ENCODE data around the gene EMB.
A peak's percentile ranks its signal among the peaks of the same experiment; 100 is the strongest.
"Not testable (repeated sequence)": the region's sequence is repeated elsewhere in the genome, so short reads cannot be mapped to it uniquely, and the experiment has no call there.

Gene EMB

DNA sequence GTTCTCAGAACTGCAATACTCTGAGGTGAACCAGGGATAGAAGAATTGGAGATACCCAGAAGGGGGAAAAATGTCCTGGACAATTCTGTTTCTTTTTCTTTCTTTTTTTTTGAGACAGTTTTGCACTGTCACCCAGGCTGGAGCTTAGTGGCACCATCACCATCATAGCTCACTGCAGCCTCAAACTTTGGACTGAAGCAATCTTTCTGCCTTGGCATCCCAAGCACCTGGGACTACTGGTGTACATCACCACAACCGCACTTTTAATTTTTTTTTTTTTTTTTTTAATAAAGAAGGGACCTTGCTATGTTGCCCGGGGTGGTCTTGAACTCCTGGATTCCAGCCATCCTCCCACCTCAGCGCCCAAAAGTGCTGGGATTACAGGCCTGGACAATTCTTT is 1.9 kb downstream of the EMB start:
- peaks cover 72% of the 10 kb centered on the region for H3K4me1 Mint-ChIP-seq
- H3K27me3 Mint-ChIP-seq, result no peaks in the 10 kb centered on the region
- no peaks in the 10 kb centered on the region for H3K9me3 Mint-ChIP-seq
- ATAC-seq (no peak), DNase-seq (no peak)
- peak overlapping the region; percentile 92 to 93 for H3K4me3 Mint-ChIP-seq
- H3K27ac Mint-ChIP-seq, result no peak overlapping the region

DNA sequence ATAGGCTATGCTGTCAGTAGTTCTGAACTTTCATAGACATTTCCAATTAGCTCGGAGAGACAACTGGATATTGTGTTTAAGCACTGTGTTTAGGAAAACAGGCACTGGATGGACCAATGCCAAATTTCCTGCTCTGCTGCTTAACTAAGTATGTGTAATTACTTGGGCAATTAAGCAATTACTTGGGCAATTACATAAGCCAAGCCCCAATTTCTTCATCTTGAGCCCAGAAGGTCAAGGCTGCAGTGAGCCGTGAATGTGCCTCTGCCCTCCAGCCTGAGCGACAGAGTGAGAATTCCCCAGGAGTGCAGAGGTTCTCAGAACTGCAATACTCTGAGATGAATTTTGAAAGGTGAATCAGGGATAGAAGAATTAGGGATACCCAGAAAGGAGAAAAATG is 3.0 kb downstream of the EMB start:
- H3K27me3 Mint-ChIP-seq, H3K9me3 Mint-ChIP-seq, DNase-seq, H3K27ac Mint-ChIP-seq, ATAC-seq: not testable (repeated sequence)
- peaks cover 75% of the 10 kb centered on the region for H3K4me1 Mint-ChIP-seq
- H3K4me3 Mint-ChIP-seq, result peak overlapping the region; percentile 26 to 59

DNA sequence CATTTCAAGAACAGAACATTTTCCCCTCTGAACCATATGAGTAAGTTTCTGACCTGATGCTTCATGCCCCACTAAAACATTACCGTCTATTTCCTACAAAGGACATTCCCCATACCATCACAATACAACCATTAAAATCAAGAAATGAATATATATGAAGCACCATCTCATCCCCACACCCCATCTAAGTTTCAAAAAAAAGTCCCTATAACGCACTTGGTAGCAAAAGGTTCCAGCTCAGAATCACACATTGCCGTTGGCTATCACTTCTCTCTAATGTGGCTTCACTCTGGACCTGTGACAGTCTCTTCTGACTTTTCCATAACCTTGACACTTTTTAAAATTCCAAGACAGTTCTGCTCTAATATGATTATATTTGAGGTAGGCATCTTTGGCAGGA is 5.9 kb downstream of the EMB start:
- ATAC-seq (peak; percentile 98), DNase-seq (peak in 1 of 2 donors; percentile 34)
- peak overlapping the region; percentile 51 to 96 for H3K27ac Mint-ChIP-seq
- H3K27me3 Mint-ChIP-seq, result no peaks in the 10 kb centered on the region
- peak overlapping the region; percentile 22 to 69 for H3K4me3 Mint-ChIP-seq
- peaks cover 74% of the 10 kb centered on the region for H3K4me1 Mint-ChIP-seq
- no peaks in the 10 kb centered on the region for H3K9me3 Mint-ChIP-seq

DNA sequence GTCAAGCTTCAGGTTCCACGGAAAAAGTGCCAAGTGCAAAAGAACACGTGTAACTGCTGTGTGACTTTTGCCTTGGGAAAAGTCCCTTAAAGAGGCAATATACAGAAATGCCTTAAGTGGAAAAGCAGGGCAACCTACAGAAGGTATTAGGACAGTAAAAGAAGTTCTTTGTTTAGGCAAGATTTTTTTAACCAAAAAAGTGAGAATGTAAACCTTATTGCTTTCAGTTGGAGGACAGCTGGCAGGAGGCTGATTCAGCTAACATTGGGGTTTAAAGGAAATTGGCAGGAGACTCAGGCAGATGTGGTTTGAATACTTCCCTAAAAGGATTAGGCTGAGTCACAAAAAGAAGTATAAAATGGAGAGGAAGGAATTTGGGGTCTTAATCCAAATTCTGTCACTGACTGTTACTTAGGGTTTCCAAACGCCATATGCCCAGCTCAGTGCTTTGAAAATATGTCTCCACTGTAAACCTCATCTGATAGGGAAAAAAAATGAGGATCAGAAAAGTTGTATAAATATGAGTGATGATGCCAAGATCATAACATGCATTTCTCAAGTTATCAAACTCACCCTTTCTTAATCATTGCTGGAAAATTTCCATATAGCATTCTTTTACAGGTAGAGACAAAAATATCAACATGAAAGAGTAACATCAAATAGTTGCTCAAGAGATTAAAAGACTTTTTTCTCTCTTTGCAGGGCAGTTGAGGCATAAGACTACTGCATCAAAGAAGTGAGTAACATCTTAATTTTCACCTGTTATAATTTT is 9.8 kb downstream of the EMB start:
- peak overlapping the region in 1 of 2 donors; percentile 42 for H3K4me3 Mint-ChIP-seq
- H3K4me1 Mint-ChIP-seq, result peaks cover 64% of the 10 kb centered on the region
- H3K27me3 Mint-ChIP-seq, ATAC-seq, DNase-seq, H3K9me3 Mint-ChIP-seq: not testable (repeated sequence)
- peak overlapping the region in 1 of 2 donors; percentile 44 for H3K27ac Mint-ChIP-seq

DNA sequence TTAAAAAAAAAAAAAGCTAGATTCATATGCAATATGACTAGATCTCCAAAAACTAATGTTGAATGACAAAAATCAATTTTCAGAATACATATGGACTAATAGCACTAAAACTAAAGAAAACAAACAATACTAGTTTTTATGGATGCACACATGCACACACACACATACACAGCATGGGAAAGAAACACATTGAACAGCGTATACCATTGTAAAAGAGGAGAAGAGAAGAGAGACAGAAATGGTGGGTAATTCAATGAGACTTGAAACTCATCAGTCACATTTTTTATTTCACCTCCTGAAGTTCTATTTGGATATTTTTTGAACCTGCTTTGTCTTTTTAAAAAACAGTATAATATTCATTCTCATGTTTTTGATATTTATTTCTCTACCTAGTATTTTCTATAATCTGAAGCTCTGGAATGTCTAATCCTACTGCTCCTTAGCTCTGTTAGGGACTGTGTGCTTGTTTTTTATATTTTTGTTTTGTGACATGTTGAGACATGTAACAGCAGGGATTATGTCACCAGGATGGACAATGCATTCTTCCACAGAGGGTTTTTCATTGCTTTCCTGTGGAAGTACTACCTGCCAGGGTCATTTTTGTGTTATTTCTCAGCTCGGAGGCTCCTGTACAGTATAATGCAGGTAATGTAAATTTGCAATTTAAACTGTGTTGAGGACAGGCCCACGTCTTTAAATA is 17.8 kb downstream of the EMB start:
- Mint-ChIP-seq H3K4me1 (peaks cover 53% of the 10 kb centered on the region), H3K27ac (peak overlapping the region in 1 of 2 donors; percentile 73)
- H3K27me3 Mint-ChIP-seq, ATAC-seq, H3K4me3 Mint-ChIP-seq, DNase-seq, H3K9me3 Mint-ChIP-seq: not testable (repeated sequence)

DNA sequence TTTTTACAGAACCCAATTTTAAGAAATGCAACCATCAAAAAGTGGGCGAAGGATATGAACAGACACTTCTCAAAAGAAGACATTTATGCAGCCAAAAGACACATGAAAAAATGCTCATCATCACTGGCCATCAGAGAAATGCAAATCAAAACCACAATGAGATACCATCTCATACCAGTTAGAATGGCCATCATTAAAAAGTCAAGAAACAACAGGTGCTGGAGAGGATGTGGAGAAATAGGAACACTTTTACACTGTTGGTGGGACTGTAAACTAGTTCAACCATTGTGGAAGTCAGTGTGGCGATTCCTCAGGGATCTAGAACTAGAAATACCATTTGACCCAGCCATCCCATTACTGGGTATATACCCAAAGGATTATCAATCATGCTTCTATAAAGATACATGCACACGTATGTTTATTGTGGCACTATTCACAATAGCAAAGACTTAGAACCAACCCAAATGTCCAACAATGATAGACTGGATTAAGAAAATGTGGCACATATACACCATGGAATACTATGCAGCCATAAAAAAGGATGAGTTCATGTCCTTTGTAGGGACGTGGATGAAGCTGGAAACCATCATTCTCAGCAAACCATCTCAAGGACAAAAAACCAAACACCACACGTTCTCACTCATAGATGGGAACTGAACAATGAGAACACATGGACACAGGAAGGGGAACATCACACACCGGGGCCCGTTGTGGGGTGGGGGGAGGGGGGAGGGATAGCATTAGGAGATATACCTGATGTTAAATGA is 19.7 kb downstream of the EMB start:
- not testable (repeated sequence) for H3K27ac Mint-ChIP-seq

DNA sequence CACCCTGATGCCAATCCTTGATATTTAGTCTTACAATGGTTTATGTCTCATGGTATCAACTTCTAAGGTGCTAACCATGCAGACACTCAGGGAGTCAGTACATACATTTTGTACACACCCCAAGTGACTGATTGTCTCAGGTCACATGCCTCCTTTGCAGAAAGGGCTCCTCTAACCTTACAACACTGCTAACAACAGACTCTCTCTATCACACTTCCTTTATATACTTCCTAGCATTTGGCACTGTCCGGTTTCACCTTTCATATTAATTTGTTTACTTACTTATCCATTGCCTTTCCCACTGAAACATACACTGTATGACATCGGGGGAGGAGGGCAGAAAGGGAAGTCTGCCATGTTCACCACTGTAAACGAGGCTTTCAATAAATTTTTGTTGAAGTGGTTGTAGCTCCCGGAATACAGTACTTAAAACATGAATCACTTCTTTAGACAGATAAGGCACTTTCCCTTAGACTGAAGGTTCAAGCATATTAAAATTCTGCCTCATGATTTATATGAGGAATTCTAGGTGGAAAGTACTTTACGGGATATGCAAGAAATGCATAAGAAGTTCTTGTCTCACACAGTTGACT is 20.6 kb downstream of the EMB start:
- Mint-ChIP-seq H3K4me1 (peaks cover 63% of the 10 kb centered on the region), H3K9me3 (peaks cover 4 to 6% of the 10 kb centered on the region in 2 donors), H3K4me3 (no peak overlapping the region), H3K27me3 (no peaks in the 10 kb centered on the region), H3K27ac (no peak overlapping the region)
- no peak for DNase-seq
- no peak for ATAC-seq

More for the DNA sequence above, 19.7 kb downstream of the EMB start:
- not testable (repeated sequence) for ATAC-seq, H3K4me3 Mint-ChIP-seq, H3K27me3 Mint-ChIP-seq, DNase-seq, H3K9me3 Mint-ChIP-seq
- H3K4me1 Mint-ChIP-seq, result peaks cover 59% of the 10 kb centered on the region

DNA sequence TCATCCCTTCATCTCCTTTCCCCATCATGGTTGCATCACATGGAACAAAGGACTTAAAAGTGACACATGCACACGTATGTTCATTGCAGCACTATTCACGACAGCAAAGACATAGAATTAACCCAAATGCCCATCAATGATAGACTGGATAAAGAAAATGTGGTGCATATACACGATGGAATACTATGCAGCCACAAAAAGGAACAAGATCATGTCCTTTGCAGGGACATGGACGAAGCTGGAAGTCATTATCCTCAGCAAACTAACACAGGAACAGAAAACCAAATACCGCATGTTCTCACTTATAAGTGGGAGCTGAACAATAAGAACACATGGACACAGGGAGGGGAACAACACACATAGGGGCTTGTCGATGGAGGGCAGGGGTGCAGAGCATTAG is 21.4 kb downstream of the EMB start:
- H3K27ac Mint-ChIP-seq, ATAC-seq, H3K4me3 Mint-ChIP-seq, H3K9me3 Mint-ChIP-seq, H3K27me3 Mint-ChIP-seq, DNase-seq: not testable (repeated sequence)
- peaks cover 64% of the 10 kb centered on the region for H3K4me1 Mint-ChIP-seq

DNA sequence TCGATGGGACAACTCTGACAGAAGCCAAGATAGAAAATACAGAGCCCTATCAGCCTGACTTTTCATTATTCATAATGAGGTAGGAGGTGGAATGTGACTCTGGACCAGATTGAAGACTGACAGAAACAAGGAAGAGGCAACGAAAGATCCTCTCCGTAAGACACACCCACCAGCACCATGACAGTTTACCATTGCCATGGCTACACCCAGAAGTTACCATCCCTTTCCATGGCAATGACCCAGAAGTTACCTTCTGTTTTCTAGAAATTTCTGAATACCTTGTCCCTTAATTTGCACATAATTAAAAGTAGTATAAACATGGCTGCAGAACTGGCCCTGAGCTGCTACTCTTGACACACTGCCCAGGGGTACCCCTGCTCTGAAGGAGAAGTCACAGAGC is 24.5 kb downstream of the EMB start:
- Mint-ChIP-seq H3K4me1 (peaks cover 74% of the 10 kb centered on the region), H3K4me3 (peak overlapping the region; percentile 11 to 31)
- H3K27me3 Mint-ChIP-seq, H3K27ac Mint-ChIP-seq, ATAC-seq, DNase-seq, H3K9me3 Mint-ChIP-seq: not testable (repeated sequence)

DNA sequence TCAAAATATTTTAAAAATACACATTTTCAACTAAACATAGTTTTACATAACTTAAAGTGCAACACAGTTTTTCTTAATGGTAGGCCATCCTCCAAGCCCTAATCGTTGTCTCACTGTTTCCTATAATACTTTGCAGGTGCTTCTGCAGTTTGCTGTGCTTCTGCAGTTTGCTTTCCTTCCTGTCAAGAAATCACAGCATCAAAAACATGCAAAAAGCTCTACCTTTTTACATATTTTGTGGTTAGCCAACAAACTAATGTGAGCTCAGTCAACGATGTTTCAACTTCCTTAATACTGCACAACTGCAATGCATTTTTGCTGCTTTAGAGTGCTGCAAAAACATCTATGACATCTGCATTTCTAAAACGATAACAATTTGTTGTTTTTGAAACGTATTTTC is 25.2 kb downstream of the EMB start:
- ATAC-seq (peak; percentile 45), DNase-seq (no peak)
- Mint-ChIP-seq H3K27ac (no peak overlapping the region), H3K9me3 (peaks cover 4 to 6% of the 10 kb centered on the region in 2 donors), H3K4me1 (peaks cover 77% of the 10 kb centered on the region), H3K27me3 (no peaks in the 10 kb centered on the region), H3K4me3 (no peak overlapping the region)

DNA sequence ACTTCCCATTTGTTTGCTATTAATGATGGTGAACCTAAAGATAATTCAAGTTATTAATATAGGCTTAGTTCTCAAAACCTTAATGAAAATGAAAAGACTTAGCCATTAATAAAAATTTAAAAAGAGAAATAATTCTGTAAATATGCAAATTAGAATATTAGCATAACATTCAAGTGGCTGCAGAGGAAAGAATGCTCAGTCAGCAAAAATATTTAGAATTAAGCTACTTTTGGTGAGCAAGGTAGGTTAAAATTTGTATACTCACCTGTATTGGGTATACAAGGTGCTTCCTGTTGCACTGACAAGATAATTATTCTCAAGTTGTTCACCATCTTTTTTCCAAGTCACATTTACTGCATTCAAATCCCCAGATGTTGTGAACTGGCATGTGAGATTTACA is 30.2 kb downstream of the EMB start:
- H3K27me3 Mint-ChIP-seq, H3K4me3 Mint-ChIP-seq, H3K9me3 Mint-ChIP-seq, H3K27ac Mint-ChIP-seq, DNase-seq, ATAC-seq: not testable (repeated sequence)
- H3K4me1 Mint-ChIP-seq, result peaks cover 49% of the 10 kb centered on the region

DNA sequence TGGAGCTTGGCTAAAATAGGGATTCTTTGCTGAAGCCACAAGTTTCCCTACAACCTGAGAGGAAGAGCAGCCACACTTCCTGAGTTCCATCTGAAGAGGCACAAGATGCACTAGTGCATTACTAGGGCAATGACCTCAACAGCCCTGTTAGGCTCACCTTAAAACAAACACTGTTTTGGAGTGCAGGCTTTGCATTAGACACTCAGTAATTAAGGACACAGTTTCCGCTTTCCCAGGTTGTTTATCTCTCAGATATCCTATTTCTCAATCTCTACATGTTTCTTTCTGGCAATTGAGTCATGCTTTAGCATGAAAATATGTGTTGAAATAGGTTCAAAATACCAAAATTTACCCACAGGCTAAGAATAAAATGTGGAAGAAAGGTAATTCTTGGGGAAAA is 34.2 kb downstream of the EMB start:
- Mint-ChIP-seq H3K4me1 (peaks cover 15% of the 10 kb centered on the region), H3K27ac (no peak overlapping the region), H3K4me3 (no peak overlapping the region), H3K9me3 (no peaks in the 10 kb centered on the region), H3K27me3 (no peaks in the 10 kb centered on the region)
- ATAC-seq (no peak), DNase-seq (no peak)

DNA sequence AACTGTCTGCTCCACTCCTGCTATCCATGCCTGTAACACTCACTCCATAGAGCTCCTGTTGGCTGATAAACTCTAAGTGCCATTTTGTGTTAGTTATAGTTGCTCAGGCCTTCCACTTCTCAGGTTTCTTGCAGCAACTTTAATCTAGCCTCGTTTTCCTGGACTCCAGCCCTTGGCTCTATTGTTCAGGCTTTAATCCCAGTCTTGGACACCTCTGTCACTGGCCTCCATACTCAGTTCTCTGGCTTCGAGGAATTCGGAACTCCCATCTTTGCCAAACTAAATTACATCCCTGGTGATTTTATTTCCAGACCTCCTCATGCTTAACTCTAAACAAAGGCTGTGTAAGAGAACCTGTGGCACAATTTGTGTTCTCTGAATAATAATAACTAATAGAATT is 39.8 kb downstream of the EMB start:
- DNase-seq (no peak), ATAC-seq (no peak)
- H3K27me3 Mint-ChIP-seq, result no peaks in the 10 kb centered on the region
- H3K4me3 Mint-ChIP-seq, result no peak overlapping the region
- no peaks in the 10 kb centered on the region for H3K4me1 Mint-ChIP-seq
- H3K9me3 Mint-ChIP-seq, result no peaks in the 10 kb centered on the region
- H3K27ac Mint-ChIP-seq, result no peak overlapping the region

DNA sequence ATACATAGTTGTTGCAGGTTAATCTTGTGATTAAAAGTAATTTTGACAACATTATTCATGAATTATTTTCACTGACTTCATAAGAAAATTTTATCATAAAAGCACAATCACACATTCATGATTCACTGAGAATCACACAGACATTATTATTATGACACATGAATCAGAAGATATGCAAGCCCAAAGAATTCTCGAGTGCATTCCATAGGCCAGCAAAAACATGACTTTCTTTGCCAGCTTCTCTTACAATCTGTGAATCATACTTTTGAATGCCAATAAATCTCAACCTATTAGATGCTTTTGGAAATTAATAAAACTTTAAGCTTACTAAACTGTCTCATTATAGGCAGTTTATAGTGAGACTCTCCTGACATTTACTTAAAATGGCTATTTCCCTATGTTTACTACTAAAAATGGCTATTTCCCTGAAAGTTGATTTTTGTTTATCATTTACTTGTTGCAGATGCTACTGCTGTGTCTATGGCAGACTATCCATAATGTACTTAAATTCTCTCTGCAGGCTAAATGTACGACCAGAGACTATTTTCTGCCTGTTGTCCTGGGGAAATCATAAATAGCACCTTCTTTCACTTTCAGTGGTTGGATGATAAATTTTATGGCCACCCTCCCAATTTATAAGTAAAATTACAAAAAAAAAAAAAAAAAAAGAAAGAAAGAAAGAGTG is 47.0 kb downstream of the EMB start:
- not testable (repeated sequence) for ATAC-seq, H3K4me1 Mint-ChIP-seq

DNA sequence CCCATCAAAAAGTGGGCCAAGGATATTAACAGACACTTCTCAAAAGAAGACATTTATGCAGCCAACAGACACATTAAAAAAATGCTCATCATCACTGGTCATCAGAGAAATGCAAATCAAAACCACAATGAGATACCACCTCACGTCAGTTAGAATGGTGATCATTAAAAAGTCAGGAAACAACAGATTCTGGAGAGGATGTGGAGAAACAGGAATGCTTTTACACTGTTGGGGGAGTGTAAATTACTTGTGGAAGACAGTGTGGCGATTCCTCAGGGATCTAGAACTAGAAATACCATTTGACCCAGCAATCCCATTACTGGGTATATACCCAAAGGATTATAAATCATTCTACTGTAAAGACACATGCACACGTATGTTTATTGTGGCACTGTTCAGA is 48.8 kb downstream of the EMB start:
- H3K27ac Mint-ChIP-seq, DNase-seq, ATAC-seq, H3K4me1 Mint-ChIP-seq, H3K27me3 Mint-ChIP-seq, H3K4me3 Mint-ChIP-seq: not testable (repeated sequence)
- H3K9me3 Mint-ChIP-seq, result peaks cover 20 to 29% of the 10 kb centered on the region in 2 donors

More for the DNA sequence above, 47.0 kb downstream of the EMB start:
- not testable (repeated sequence) for H3K27me3 Mint-ChIP-seq, DNase-seq, H3K4me3 Mint-ChIP-seq, H3K27ac Mint-ChIP-seq
- peaks cover 12 to 13% of the 10 kb centered on the region in 2 donors for H3K9me3 Mint-ChIP-seq

Data from stimulated activated naive CD8-positive, alpha-beta T cell treated with anti-CD3 and anti-CD28 coated beads, Interleukin-15, amount 100 ng/mL, for 72 hours (primary cell).